ENCODE data around the gene HOXD11. TPM values are rescaled to one million over a fixed set of nuclear protein-coding genes. Genes with fewer than 3 reads are reported as not detected.

HOXD11 gene
- total and polyA plus RNA-seq, 2 of the 4 experiments (the other 2 are of a cell fraction), result not detected

DNA sequence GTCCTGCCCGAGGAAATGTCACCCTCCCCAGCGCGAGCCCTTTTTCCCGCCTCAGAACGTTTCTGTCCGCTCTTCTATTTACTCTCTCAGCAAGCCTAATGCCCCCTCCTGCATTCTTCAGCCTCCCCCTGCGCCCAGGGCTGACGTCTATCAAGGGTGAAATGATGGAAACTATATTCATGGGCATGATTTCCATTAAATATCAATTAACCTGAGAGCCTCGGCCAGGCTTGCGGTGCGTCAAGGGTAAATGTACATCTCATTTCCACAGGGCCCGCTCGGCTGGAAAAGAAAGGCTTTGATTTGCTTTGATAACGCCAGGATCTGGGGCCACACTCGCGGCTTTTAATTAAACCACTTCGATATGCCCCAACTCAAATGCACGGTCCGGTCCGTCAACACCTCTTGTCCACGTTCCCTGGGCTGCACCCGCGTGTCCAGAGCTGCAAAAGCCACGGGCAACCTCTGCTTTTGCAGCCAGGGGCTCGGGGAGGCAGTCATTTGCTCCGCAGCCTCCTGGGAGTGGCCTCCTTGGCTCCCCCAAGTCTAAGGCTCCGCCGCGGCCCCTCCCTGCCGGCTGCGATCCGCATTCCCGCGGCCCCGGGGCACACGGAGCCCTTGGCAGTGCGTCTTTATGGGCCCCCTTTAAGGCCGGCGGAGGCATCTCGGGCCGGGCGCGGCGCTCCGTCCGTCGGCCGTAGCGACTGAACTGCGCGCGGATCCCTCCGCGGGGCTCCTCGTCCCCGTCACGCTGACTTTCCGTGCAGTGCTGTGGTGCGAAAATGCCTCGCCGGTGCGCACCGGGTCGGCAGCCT, 22.1 kb downstream of the HOXD11 start, which contains the start of gene HOXD8:
Gene HOXD8, plus strand, starts transcription at position 724 of the 815 bp plus-strand sequence. CDS start 662 bp downstream, outside the sequence.
- no peak within 1 kb of the TSS for H3K9ac ChIP-seq (ENCODE audit: low read depth, low read length)
- peak; percentile 9 for DNase-seq
- no peak within 1 kb of the TSS; the same call in 1 of the 2 replicates for H3K23ac ChIP-seq (ENCODE audit: low read depth, low read length)
- peak within 1 kb of the TSS; percentile 28; the same call in 1 of the 2 replicates for H3K4me2 ChIP-seq (ENCODE audit: low read depth, low read length)
- H3K18ac ChIP-seq (ENCODE audit: low read depth, low read length), result no peak within 1 kb of the TSS
- no peak within 1 kb of the TSS for H2BK120ac ChIP-seq (ENCODE audit: low read depth, low read length)
- H2AK9ac ChIP-seq (replicated peaks; ENCODE audit: low read depth, low read length, poor library complexity), result no peak within 1 kb of the TSS
- intact Hi-C loops (cut with micrococcal nuclease) (no loop called here), in situ Hi-C loops (cut with MboI; ENCODE audit: low sequenced_read_pairs) (loop anchor here (5.0 to 10.0 kb wide), 4 partner anchors 326 to 1026 kb away; no protein-coding TSS in a partner anchor), dilution Hi-C loops (cut with HindIII; ENCODE audit: low sequenced_read_pairs, unreplicated experiment) (no loop called here)
- H3K14ac ChIP-seq (replicated peaks; ENCODE audit: low read depth, low read length), result no peak within 1 kb of the TSS
- no peak within 1 kb of the TSS for H2AK5ac ChIP-seq (ENCODE audit: low read depth, low read length)
- no peak within 1 kb of the TSS for H4K8ac ChIP-seq (ENCODE audit: low read depth in 2 of 2, low read length in 2 of 2)
- no peak within 1 kb of the TSS for H3K4ac ChIP-seq (ENCODE audit: low read depth, low read length)
- no peak for TF ChIP-seq BHLHE40 (IDR thresholded peaks at IDR 0.05; ENCODE audit: low read depth, low read length)
- TF ChIP-seq, protein P1, sequence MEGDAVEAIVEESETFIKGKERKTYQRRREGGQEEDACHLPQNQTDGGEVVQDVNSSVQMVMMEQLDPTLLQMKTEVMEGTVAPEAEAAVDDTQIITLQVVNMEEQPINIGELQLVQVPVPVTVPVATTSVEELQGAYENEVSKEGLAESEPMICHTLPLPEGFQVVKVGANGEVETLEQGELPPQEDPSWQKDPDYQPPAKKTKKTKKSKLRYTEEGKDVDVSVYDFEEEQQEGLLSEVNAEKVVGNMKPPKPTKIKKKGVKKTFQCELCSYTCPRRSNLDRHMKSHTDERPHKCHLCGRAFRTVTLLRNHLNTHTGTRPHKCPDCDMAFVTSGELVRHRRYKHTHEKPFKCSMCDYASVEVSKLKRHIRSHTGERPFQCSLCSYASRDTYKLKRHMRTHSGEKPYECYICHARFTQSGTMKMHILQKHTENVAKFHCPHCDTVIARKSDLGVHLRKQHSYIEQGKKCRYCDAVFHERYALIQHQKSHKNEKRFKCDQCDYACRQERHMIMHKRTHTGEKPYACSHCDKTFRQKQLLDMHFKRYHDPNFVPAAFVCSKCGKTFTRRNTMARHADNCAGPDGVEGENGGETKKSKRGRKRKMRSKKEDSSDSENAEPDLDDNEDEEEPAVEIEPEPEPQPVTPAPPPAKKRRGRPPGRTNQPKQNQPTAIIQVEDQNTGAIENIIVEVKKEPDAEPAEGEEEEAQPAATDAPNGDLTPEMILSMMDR (conservative IDR thresholded peaks at IDR 0.05; ENCODE audit: low read depth, low read length), result no peak
- H3K4me1 ChIP-seq (ENCODE audit: control insufficient read depth, insufficient read depth, low read length), result no peaks in the 10 kb centered on the region
- H3K27ac ChIP-seq (ENCODE audit: insufficient read depth, low read length), result no peak within 1 kb of the TSS
- peak; percentile 21 for ATAC-seq (ENCODE audit: low read depth)
- no peaks in the 10 kb centered on the region; the same call in none of the 2 replicates for H3K9me3 ChIP-seq (ENCODE audit: control insufficient read depth, insufficient read depth, low read length)
- H3K27me3 ChIP-seq (ENCODE audit: control insufficient read depth, insufficient read depth, low read length), result peaks cover 87% of the 10 kb centered on the region
- POLR2A ChIA-PET (ENCODE audit: unreplicated experiment), result no interaction called here
- no peaks in the 10 kb centered on the region for H3K36me3 ChIP-seq (ENCODE audit: control insufficient read depth, insufficient read depth, low read length)
- no peak within 1 kb of the TSS for H4K5ac ChIP-seq (ENCODE audit: low read depth, low read length)
- no peak within 1 kb of the TSS for H4K91ac ChIP-seq (ENCODE audit: insufficient read depth, low read depth, low read length)
- no peak within 1 kb of the TSS for H2BK15ac ChIP-seq (ENCODE audit: low read depth, low read length)
- H4K20me1 ChIP-seq (ENCODE audit: insufficient read depth, low read length), result no peaks in the 10 kb centered on the region
- no peak within 1 kb of the TSS for H3K56ac ChIP-seq (ENCODE audit: extremely low read depth, insufficient read depth, low read length)
- 0% methylated on average over 5 of the region's 64 CpGs; no CpG with 5 or more reads in 1 of the 2 experiments for WGBS, 2 experiments (ENCODE audit: extremely low coverage in 2 of 2, insufficient read length in 1 of 2)
- no peak within 1 kb of the TSS for H2BK5ac ChIP-seq (ENCODE audit: low read depth, low read length, poor library complexity, severe bottlenecking)
- H3K9me1 ChIP-seq (ENCODE audit: insufficient read depth, low read length), result no peaks in the 10 kb centered on the region
- peak within 1 kb of the TSS; percentile 7; the same call in 1 of the 2 replicates for H3K4me3 ChIP-seq (ENCODE audit: insufficient read depth, low read depth, low read length)
- no peaks in the 10 kb centered on the region for H3K79me1 ChIP-seq (ENCODE audit: low read depth in 1 of 2, low read length in 2 of 2)
- CTCF ChIA-PET, result interaction anchor here (3.0 to 3.7 kb wide), 2 partner anchors 425 to 1019 kb away, joined by 19 to 22 read pairs; no protein-coding TSS in a partner anchor
- peak within 1 kb of the TSS; percentile 70 for H2AFZ ChIP-seq (replicated peaks; ENCODE audit: low read length, poor library complexity)
- BruUV-seq (replicated peaks), result no TSS peak
- no peak within 1 kb of the TSS for H2BK20ac ChIP-seq (ENCODE audit: low read depth, low read length)
